ENCODE data around the gene ING3.

DNA sequence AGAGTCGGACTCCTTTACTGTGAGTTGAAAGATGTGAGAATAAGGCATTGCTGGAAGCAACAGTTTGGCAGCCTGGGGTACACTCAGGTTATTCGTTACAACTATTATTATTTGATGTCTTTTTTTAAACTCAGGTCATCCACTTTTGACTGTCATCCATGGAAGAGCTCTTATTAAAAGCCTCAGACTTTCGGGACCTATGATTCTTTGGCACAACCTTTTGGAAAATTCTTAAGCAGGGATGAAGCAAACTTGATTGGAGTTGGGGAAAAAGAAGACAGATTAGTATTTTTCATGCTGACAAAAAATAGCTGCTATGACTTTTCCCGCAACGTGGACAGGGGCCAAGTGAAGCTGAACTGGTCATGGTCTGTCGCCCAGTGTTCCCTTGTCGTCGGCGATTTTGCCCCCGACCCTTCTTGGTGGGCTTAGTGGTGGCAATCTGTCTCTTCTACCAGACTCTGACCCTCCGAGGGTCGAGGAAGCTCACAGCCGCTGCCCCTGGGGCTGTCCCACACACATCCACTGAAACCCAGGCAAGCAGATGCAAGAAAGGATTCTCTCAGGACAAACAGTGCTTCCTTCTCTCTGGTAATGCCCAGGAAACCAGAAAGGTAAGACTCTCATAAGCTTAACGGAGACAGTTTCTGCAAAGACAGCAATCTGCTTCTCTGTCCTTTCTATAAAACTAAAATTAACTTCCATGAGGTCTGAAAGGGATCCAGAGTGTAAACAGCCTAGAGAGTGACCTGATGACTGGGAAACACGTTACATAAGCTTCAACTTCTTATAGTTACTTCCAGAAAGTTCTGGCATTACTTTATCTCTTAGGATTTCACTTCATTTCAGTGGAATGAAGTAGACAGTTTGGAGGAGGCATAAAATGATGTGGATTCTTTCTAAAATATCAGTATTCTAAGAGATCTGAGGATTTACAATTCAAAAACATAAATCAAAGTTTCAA is 39.0 kb downstream of the ING3 start:
- no peak for TF ChIP-seq TAF1 (IDR thresholded peaks at IDR 0.05; ENCODE audit: borderline replicate concordance, insufficient read depth, low read length)
- no peak for TF ChIP-seq POLR2AphosphoS5 (IDR thresholded peaks at IDR 0.05; ENCODE audit: low read depth, low read length)
- TF ChIP-seq, protein P1, sequence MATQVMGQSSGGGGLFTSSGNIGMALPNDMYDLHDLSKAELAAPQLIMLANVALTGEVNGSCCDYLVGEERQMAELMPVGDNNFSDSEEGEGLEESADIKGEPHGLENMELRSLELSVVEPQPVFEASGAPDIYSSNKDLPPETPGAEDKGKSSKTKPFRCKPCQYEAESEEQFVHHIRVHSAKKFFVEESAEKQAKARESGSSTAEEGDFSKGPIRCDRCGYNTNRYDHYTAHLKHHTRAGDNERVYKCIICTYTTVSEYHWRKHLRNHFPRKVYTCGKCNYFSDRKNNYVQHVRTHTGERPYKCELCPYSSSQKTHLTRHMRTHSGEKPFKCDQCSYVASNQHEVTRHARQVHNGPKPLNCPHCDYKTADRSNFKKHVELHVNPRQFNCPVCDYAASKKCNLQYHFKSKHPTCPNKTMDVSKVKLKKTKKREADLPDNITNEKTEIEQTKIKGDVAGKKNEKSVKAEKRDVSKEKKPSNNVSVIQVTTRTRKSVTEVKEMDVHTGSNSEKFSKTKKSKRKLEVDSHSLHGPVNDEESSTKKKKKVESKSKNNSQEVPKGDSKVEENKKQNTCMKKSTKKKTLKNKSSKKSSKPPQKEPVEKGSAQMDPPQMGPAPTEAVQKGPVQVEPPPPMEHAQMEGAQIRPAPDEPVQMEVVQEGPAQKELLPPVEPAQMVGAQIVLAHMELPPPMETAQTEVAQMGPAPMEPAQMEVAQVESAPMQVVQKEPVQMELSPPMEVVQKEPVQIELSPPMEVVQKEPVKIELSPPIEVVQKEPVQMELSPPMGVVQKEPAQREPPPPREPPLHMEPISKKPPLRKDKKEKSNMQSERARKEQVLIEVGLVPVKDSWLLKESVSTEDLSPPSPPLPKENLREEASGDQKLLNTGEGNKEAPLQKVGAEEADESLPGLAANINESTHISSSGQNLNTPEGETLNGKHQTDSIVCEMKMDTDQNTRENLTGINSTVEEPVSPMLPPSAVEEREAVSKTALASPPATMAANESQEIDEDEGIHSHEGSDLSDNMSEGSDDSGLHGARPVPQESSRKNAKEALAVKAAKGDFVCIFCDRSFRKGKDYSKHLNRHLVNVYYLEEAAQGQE (IDR thresholded peaks at IDR 0.05; ENCODE audit: insufficient read depth in 1 of 2, low read depth in 2 of 2, low read length in 2 of 2) = no peak

Data from PFSK-1 (cell line).